RWPE2 (cell line): Measurements from ENCODE around the gene SFSWAP.

Experiments used
- ATAC-seq: fragments of 200-7000 bp; cut with Tn5 transposase; 3 replicates; pipeline ENCODE4 v1.9.1; 2021; ENCODE audit warnings: low read depth
- DNase-seq: peaks from one replicate; pipeline ENCODE4 v3.0.0-alpha.2; 2020; ENCODE audit warnings: low spot score
- H3K27ac ChIP-seq: fragments of 450-650 bp; 2 replicates; pipeline ENCODE4 v1.5.1; 2017; ENCODE audit warnings: mild to moderate bottlenecking; ENCODE audit not compliant: poor library complexity, severe bottlenecking
- H3K27me3 ChIP-seq: fragments of 250-450 bp; sonication (Bioruptor Pico); 2 replicates; pipeline ENCODE4 v1.5.1; 2021; ENCODE audit warnings: mild to moderate bottlenecking, moderate library complexity; ENCODE audit not compliant: insufficient read depth, poor library complexity, severe bottlenecking
- H3K36me3 ChIP-seq: fragments of 250-450 bp; sonication (Bioruptor Pico); 2 replicates; pipeline ENCODE4 v1.5.1; 2020; ENCODE audit warnings: low read depth, mild to moderate bottlenecking, moderate library complexity
- H3K4me1 ChIP-seq: fragments of 250-450 bp; sonication (Bioruptor Pico); 2 replicates; pipeline ENCODE4 v1.5.1; 2021; ENCODE audit warnings: mild to moderate bottlenecking, moderate library complexity; ENCODE audit not compliant: insufficient read depth, poor library complexity, severe bottlenecking
- H3K4me3 ChIP-seq: fragments of 250-450 bp; sonication (Bioruptor Pico); 2 replicates; pipeline ENCODE4 v1.5.1; 2021; ENCODE audit warnings: mild to moderate bottlenecking, moderate library complexity; ENCODE audit not compliant: severe bottlenecking
- H3K9me3 ChIP-seq: fragments of 250-450 bp; sonication (Bioruptor Pico); 2 replicates; pipeline ENCODE4 v1.5.1; 2021; ENCODE audit warnings: mild to moderate bottlenecking, moderate library complexity; ENCODE audit not compliant: severe bottlenecking
- TF ChIP-seq, protein P1 (sequence below): fragments of 450-650 bp; IDR thresholded peaks from one replicate; pipeline ENCODE4 v1.5.1; 2017; ENCODE audit warnings: mild to moderate bottlenecking, moderate library complexity; ENCODE audit not compliant: poor library complexity, severe bottlenecking

The SFSWAP gene

GRCh38 chr12:131817241-131817640 is 106.4 kb downstream of the SFSWAP start:
- Histone ChIP-seq H3K4me3 (no peak overlapping the region), H3K4me1 (no peaks in the 10 kb centered on the region), H3K36me3 (no peaks in the 10 kb centered on the region), H3K27ac (no peak overlapping the region), H3K27me3 (no peaks in the 10 kb centered on the region), H3K9me3 (no peaks in the 10 kb centered on the region)
- no peak for DNase-seq
- ATAC-seq = no peak
- TF ChIP-seq, protein P1, sequence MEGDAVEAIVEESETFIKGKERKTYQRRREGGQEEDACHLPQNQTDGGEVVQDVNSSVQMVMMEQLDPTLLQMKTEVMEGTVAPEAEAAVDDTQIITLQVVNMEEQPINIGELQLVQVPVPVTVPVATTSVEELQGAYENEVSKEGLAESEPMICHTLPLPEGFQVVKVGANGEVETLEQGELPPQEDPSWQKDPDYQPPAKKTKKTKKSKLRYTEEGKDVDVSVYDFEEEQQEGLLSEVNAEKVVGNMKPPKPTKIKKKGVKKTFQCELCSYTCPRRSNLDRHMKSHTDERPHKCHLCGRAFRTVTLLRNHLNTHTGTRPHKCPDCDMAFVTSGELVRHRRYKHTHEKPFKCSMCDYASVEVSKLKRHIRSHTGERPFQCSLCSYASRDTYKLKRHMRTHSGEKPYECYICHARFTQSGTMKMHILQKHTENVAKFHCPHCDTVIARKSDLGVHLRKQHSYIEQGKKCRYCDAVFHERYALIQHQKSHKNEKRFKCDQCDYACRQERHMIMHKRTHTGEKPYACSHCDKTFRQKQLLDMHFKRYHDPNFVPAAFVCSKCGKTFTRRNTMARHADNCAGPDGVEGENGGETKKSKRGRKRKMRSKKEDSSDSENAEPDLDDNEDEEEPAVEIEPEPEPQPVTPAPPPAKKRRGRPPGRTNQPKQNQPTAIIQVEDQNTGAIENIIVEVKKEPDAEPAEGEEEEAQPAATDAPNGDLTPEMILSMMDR = no peak

DNA sequence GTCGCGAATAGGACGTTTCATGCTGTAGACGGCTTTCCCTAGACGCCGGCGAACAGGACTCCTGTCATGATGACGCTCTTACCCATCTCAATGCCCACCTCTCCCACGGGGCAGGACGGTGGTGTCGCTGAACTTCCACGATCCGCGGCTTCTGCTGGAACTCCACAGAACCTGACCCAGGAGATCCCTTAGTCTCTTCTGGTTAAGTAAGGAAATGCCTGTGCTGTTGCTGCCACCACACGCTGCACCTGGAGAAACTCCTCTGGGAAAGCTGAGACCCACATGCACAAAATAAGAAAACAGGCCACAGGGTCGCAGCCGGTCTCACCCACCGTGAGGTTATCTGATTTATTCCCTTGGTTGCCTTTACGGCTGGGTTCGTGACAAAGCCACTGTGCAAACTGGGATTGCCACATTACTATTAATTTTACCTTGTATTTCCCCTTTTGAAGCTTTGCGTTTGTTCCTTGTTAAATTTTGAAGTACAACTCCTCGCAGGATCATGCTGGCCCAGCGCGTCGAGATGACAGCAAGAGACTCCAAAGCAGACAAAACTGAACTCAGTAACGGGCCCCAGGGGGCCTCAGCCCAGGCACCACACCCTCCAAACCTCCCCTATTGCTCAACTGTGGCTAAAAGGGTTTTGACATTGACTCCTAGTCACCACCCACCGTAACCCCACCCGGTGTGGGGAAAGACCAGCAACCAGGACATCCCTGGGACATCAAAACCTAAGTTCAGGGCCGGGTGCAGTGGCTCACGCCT is 108.1 kb downstream of the SFSWAP start:
- no peak overlapping the region for H3K27ac ChIP-seq
- TF ChIP-seq, protein P1 = no peak
- H3K9me3 ChIP-seq = no peaks in the 10 kb centered on the region
- H3K36me3 ChIP-seq = no peaks in the 10 kb centered on the region
- ATAC-seq (no peak), DNase-seq (no peak)
- no peak overlapping the region for H3K4me3 ChIP-seq
- H3K4me1 ChIP-seq = no peaks in the 10 kb centered on the region
- no peaks in the 10 kb centered on the region for H3K27me3 ChIP-seq

- Histone ChIP-seq H3K4me1 (no peaks in the 10 kb centered on the region), H3K27me3 (peaks cover 4% of the 10 kb centered on the region), H3K27ac (no peak overlapping the region), H3K4me3 (no peak overlapping the region), H3K9me3 (no peaks in the 10 kb centered on the region), H3K36me3 (no peaks in the 10 kb centered on the region)
- DNase-seq = no peak
- TF ChIP-seq, protein P1 = no peak
- no peak for ATAC-seq
Measured at GRCh38 chr12:131824450-131824849, 113.6 kb downstream of the SFSWAP start.

GRCh38 chr12:131825146-131825892 is 114.4 kb downstream of the SFSWAP start:
- no peak overlapping the region for H3K4me3 ChIP-seq
- TF ChIP-seq, protein P1 = no peak
- peaks cover 4% of the 10 kb centered on the region for H3K27me3 ChIP-seq
- DNase-seq = no peak
- no peak overlapping the region for H3K27ac ChIP-seq
- no peaks in the 10 kb centered on the region for H3K9me3 ChIP-seq
- H3K36me3 ChIP-seq = no peaks in the 10 kb centered on the region
- ATAC-seq = no peak
- H3K4me1 ChIP-seq = no peaks in the 10 kb centered on the region
